Heart left ventricle (tissue), 16 donors: Measurements from ENCODE around the gene TTLL13. TPM values are rescaled to one million over a fixed set of nuclear protein-coding genes. Genes with fewer than 3 reads are reported as not detected.
A peak's percentile ranks its signal among the peaks of the same experiment; 100 is the strongest.

Source experiments
- ATAC-seq, 4 donors: fragments of 200-7000 bp; cut with Tn5 transposase; one replicate each; pipeline ENCODE4 v1.9.1; 2020 to 2022; ENCODE audit warnings: moderate library complexity in 4 of 4, mild to moderate bottlenecking in 3 of 4, moderate number of reproducible peaks in 1 of 4
- DNase-seq, 5 donors: peaks; one replicate each; pipeline ENCODE4 v3.0.0-alpha.2; 2020
- H3K27ac ChIP-seq, 12 donors: fragments of 200-600 bp; sonication (generic) in 4 of 12; one replicate each; pipeline versions ENCODE4 v1.5.0 to v1.8.0; 2016 to 2022; ENCODE audit warnings: mild to moderate bottlenecking in 2 of 12
- H3K27me3 ChIP-seq, 9 donors: fragments of 200-600 bp; sonication (generic) in 2 of 9; one replicate each; pipeline versions ENCODE4 v1.5.1 to v1.8.0; 2016 to 2022; ENCODE audit warnings: mild to moderate bottlenecking in 3 of 9
- H3K36me3 ChIP-seq, 9 donors: fragments of 200-600 bp; sonication (generic) in 2 of 9; one replicate each; pipeline versions ENCODE4 v1.5.0 to v1.8.0; 2018 to 2022; ENCODE audit warnings: mild to moderate bottlenecking in 2 of 9
- H3K4me1 ChIP-seq, 12 donors: fragments of 200-600 bp; sonication (generic) in 4 of 12; one replicate each; pipeline versions ENCODE4 v1.5.0 to v1.8.0; 2016 to 2022; ENCODE audit warnings: mild to moderate bottlenecking in 3 of 12
- H3K4me3 ChIP-seq, 12 donors: fragments of 200-600 bp; sonication (generic) in 4 of 12; one replicate each; pipeline versions ENCODE4 v1.5.0 to v1.8.0; 2017 to 2022; ENCODE audit warnings: mild to moderate bottlenecking in 9 of 12, moderate library complexity in 4 of 12
- H3K9me3 ChIP-seq, 12 donors: fragments of 200-600 bp; sonication (generic) in 4 of 12; one replicate each; pipeline versions ENCODE4 v1.5.0 to v1.8.0; 2016 to 2022; ENCODE audit warnings: mild to moderate bottlenecking in 1 of 12
- CTCF ChIP-seq, 12 donors: fragments of 200-600 bp; sonication (generic) in 4 of 12; IDR thresholded peaks; one replicate each; pipeline versions ENCODE4 v1.5.0 to v1.8.0; 2018 to 2022; ENCODE audit warnings: antibody characterized with exemption in 12 of 12, mild to moderate bottlenecking in 5 of 12
- POLR2A ChIP-seq, 2 donors: fragments of 450-650 bp; IDR thresholded peaks; one replicate each; pipeline ENCODE4 v1.6.1; 2017; ENCODE audit warnings: antibody characterized with exemption in 2 of 2, mild to moderate bottlenecking in 2 of 2, moderate library complexity in 2 of 2
- WGBS, 4 donors: extraction: QIAGEN DNeasy Blood & Tissue Kit in 2 of 4; methylation state at CpG; one replicate each; pipeline versions ENCODE4 v1.1.5 to v1.1.7; 2013 to 2018; 5-methylcytosine and 5-hydroxymethylcytosine counted together
- intact Hi-C, 10 donors: fragments of 100-400 bp; cut with DNase I; formaldehyde crosslinking; loops; one replicate each; pipeline versions ENCODE4 v1.11.1 to v1.14.2; 2022
- polyA plus RNA-seq, 2 donors: library from polyadenylated mRNA; stranded (reverse); fragments of 200-250 nt; gene quantifications; one replicate each; pipeline ENCODE4 v1.2.3, GENCODE V29; 2013
- total RNA-seq, 9 donors: library from RNA; depleted of rRNA in 2 of 9; stranded (reverse); fragments of >200 nt in 2 of 9; fragmentation: NEBNext Ultra II Directional in 3 of 9; extraction: Animal tissue kit (Norgen Biotek cat#: 25700) in 3 of 9; gene quantifications; one replicate each; pipeline versions ENCODE4 v1.1.0 to v1.2.4, GENCODE V29; 2016 to 2023
- donor health status: ischemic (EF 13 %, LVEDD 7.1; RV severe dilation, severe dysfunction).
- donor health status: healthy with polysubstance abuse.
- donor health status: DM: no; HTN: yes; CAD: no.
- donor health status: DM: no; HTN: no; CAD: no.
- donor health status: ischemic (EF 25% LVEDD 6.9; RV normal size, moderate dysfunction).
- donor health status: ischemic (EF 25% LVEDD 5.7; RV mildly dilated, moderate dysfunction).
- donor health status: healthy.
- donor health status: DM: yes; HTN: yes; CAD: no.
- donor health status: ischemic (EF 35%, LVEDD 5.7; RV mildly dilated, moderate dysfunction).
- donor health status: nonischemic (EF 11% LVEDD 7.7; RV severe dilation, severe dysfunction).
- donor health status: DM: yes; HTN: yes; CAD: no.
- donor health status: PGD.
- donor health status: ischemic (EF 29% LVEDD 5.4; RV normal size, mild dysfunction).
- donor health status: nonischemic (EF 23%, LVEDD 6.1; RV moderate dilation, normal function).

Gene TTLL13
- total and polyA plus RNA-seq, 11 donors: 0.07 to 0.35 (median 0.14) TPM; not detected in 5

- TF ChIP-seq CTCF (IDR thresholded peaks at IDR 0.05) (no peak), POLR2A (IDR thresholded peaks at IDR 0.05) (no peak)
- H3K4me3 ChIP-seq: no peak overlapping the region
- H3K27ac ChIP-seq: peak overlapping the region in 1 of 12 donors; percentile 65
- no peaks in the 10 kb centered on the region for H3K9me3 ChIP-seq
- peaks cover 0 to 6% (median 0%) of the 10 kb centered on the region in 9 donors for H3K36me3 ChIP-seq
- DNase-seq (peak in 2 of 5 donors; percentile 19 to 21), ATAC-seq (peak in 1 of 4 donors; percentile 2)
- H3K4me1 ChIP-seq: peaks cover 0 to 47% (median 21%) of the 10 kb centered on the region in 12 donors
- WGBS, 4 donors: 78 to 85% (median 80%) methylated on average over 28 to 35 of the region's 35 CpGs
- no peaks in the 10 kb centered on the region for H3K27me3 ChIP-seq
- intact Hi-C loops: no loop called here
Observed at GRCh38 chr15:90212221-90213098, 36.9 kb upstream of the TTLL13 start.

GRCh38 chr15:90213122-90213817 lies 36.1 kb upstream of the TTLL13 start:
- peaks cover 0 to 12% (median 0%) of the 10 kb centered on the region in 9 donors for H3K36me3 ChIP-seq
- 45 to 57% (median 48%) methylated on average over 11 to 12 of the region's 12 CpGs for WGBS, 4 donors
- H3K27me3 ChIP-seq: no peaks in the 10 kb centered on the region
- DNase-seq (peak in 2 of 5 donors; percentile 26 to 47), ATAC-seq (peak in 3 of 4 donors; percentile 18 to 48 (median 23))
- TF ChIP-seq CTCF (IDR thresholded peaks at IDR 0.05) (no peak), POLR2A (IDR thresholded peaks at IDR 0.05) (no peak)
- intact Hi-C loops: no loop called here
- H3K4me3 ChIP-seq: no peak overlapping the region
- H3K9me3 ChIP-seq: no peaks in the 10 kb centered on the region
- peaks cover 0 to 47% (median 21%) of the 10 kb centered on the region in 12 donors for H3K4me1 ChIP-seq
- H3K27ac ChIP-seq: peak overlapping the region in 2 of 12 donors; percentile 32 to 65

- DNase-seq: peak in 2 of 5 donors; percentile 19 to 24
- TF ChIP-seq POLR2A (IDR thresholded peaks at IDR 0.05) (no peak), CTCF (IDR thresholded peaks at IDR 0.05) (no peak)
- no peak overlapping the region for H3K4me3 ChIP-seq
- H3K4me1 ChIP-seq: peaks cover 0 to 47% (median 21%) of the 10 kb centered on the region in 12 donors
- H3K27me3 ChIP-seq: no peaks in the 10 kb centered on the region
- ATAC-seq: no peak
- 68 to 79% (median 74%) methylated on average over 11 of the region's 11 CpGs for WGBS, 4 donors
- H3K27ac ChIP-seq: peak overlapping the region in 2 of 12 donors; percentile 32 to 65
- no peaks in the 10 kb centered on the region for H3K9me3 ChIP-seq
- intact Hi-C loops: no loop called here
- H3K36me3 ChIP-seq: peaks cover 0 to 15% (median 3%) of the 10 kb centered on the region in 9 donors
Observed at GRCh38 chr15:90213818-90214204, 35.5 kb upstream of the TTLL13 start.
